ENCODE results near the gene TDRD10. TPM values are rescaled to one million over a fixed set of nuclear protein-coding genes. Genes with fewer than 3 reads are reported as not detected.

TDRD10 gene
- polyA plus RNA-seq, 2 of the 4 experiments (the other 2 are of a cell fraction) = 0.04 TPM; not detected in 1

- TF ChIP-seq RAD21 (conservative IDR thresholded peaks at IDR 0.05 in 1 of 2, IDR thresholded peaks at IDR 0.05 in 1 of 2) (peak; percentile 69 to 72), HEYL (CRISPR knock-in tag; IDR thresholded peaks at IDR 0.05) (no peak), CTCF (IDR thresholded peaks at IDR 0.05) (peak; percentile 76), SMC3 (IDR thresholded peaks at IDR 0.05) (peak; percentile 76)
- peak; percentile 86 to 89 for ATAC-seq
- H3K27ac ChIP-seq = no peak overlapping the region
- FAIRE-seq = no peak
- WGBS (ENCODE audit: missing lambda C conversion rate) = 23% methylated on average over 11 of the region's 11 CpGs
- H3K4me2 ChIP-seq = no peak overlapping the region
- DNase-seq (ENCODE audit: low read depth in 1 of 2, low spot score in 1 of 2) = peak; percentile 77
- no peak overlapping the region for H3K4me3 ChIP-seq
- CTCF ChIA-PET = interaction anchor here (0.6 to 5.9 kb wide), 23 partner anchors 8 to 551 kb away, joined by 3 to 78 read pairs (median 4); no protein-coding TSS in a partner anchor
- no peaks in the 10 kb centered on the region for H3K9me3 ChIP-seq
- POLR2A ChIA-PET = no interaction called here
- no peaks in the 10 kb centered on the region for H3K4me1 ChIP-seq
These were observed 32.2 kb downstream of the TDRD10 start for GRCh38 chr1:154533952-154534844.

- TF ChIP-seq NFE2L2 (conservative IDR thresholded peaks at IDR 0.05; ENCODE audit: low read length) = no peak
- 22% methylated on average over 7 of the region's 7 CpGs for WGBS (ENCODE audit: missing lambda C conversion rate)
- ATAC-seq (no peak), DNase-seq (ENCODE audit: low read depth in 1 of 2, low spot score in 1 of 2) (no peak), FAIRE-seq (no peak)
- CTCF ChIA-PET = interaction anchor here (1.3 to 5.9 kb wide), 4 partner anchors 12 to 201 kb away, joined by 3 to 78 read pairs (median 4); no protein-coding TSS in a partner anchor
- Histone ChIP-seq H3K4me2 (no peak overlapping the region), H3K4me1 (no peaks in the 10 kb centered on the region), H3K9me3 (no peaks in the 10 kb centered on the region), H3K4me3 (no peak overlapping the region), H3K27ac (no peak overlapping the region)
- POLR2A ChIA-PET = no interaction called here
These were observed 34.6 kb downstream of the TDRD10 start for GRCh38 chr1:154536570-154536969.

GRCh38 chr1:154539486-154540483 lies 37.8 kb downstream of the TDRD10 start:
- TF ChIP-seq RAD21 (conservative IDR thresholded peaks at IDR 0.05 in 1 of 2, IDR thresholded peaks at IDR 0.05 in 1 of 2) (no peak), PHF8 (IDR thresholded peaks at IDR 0.05; ENCODE audit: borderline replicate concordance, low read depth) (no peak), PBX3 (IDR thresholded peaks at IDR 0.05) (no peak), RARB (CRISPR knock-in tag; IDR thresholded peaks at IDR 0.05) (no peak), HOXA7 (CRISPR knock-in tag; IDR thresholded peaks at IDR 0.05) (no peak), POLR2A (IDR thresholded peaks at IDR 0.05; ENCODE audit: low read length) (no peak), TP53 (CRISPR knock-in tag; IDR thresholded peaks at IDR 0.05) (no peak)
- ATAC-seq (no peak), FAIRE-seq (no peak), DNase-seq (ENCODE audit: low read depth in 1 of 2, low spot score in 1 of 2) (no peak)
- WGBS (ENCODE audit: missing lambda C conversion rate) = 49% methylated on average over 9 of the region's 9 CpGs
- Histone ChIP-seq H3K4me3 (no peak overlapping the region), H3K4me1 (no peaks in the 10 kb centered on the region), H3K27ac (no peak overlapping the region), H3K4me2 (no peak overlapping the region), H3K9me3 (no peaks in the 10 kb centered on the region)
- POLR2A ChIA-PET = no interaction called here
- CTCF ChIA-PET = interaction anchor here (1.0 to 4.8 kb wide), 4 partner anchors 13 to 221 kb away, joined by 3 to 29 read pairs (median 3); no protein-coding TSS in a partner anchor

- Histone ChIP-seq H3K4me3 (no peak overlapping the region), H3K9me3 (no peaks in the 10 kb centered on the region), H3K4me2 (no peak overlapping the region), H3K4me1 (no peaks in the 10 kb centered on the region), H3K27ac (no peak overlapping the region)
- ChIA-PET POLR2A (no interaction called here), CTCF (interaction anchor here (1.0 to 4.8 kb wide), 2 partner anchors 58 to 61 kb away, joined by 3 to 29 read pairs; no protein-coding TSS in a partner anchor)
- ATAC-seq (0 out of 6 replicates have a peak, but pooled peaks of 1 of the 2 experiments have one; percentile 4), DNase-seq (ENCODE audit: low read depth in 1 of 2, low spot score in 1 of 2) (no peak), FAIRE-seq (no peak)
- 44% methylated on average over 6 of the region's 6 CpGs for WGBS (ENCODE audit: missing lambda C conversion rate)
- no peak for TF ChIP-seq RAD21 (conservative IDR thresholded peaks at IDR 0.05 in 1 of 2, IDR thresholded peaks at IDR 0.05 in 1 of 2)
- TF ChIP-seq JUN (IDR thresholded peaks at IDR 0.05) = no peak
- TF ChIP-seq HDAC2 (IDR thresholded peaks at IDR 0.05) = no peak
- TF ChIP-seq MAZ (IDR thresholded peaks at IDR 0.05; ENCODE audit: borderline replicate concordance, low read depth, low read length) = no peak
- no peak for TF ChIP-seq ZNF302 (CRISPR knock-in tag; IDR thresholded peaks at IDR 0.05)
- TF ChIP-seq EP300 (IDR thresholded peaks at IDR 0.05) = no peak
- no peak for TF ChIP-seq NPAS2 (CRISPR knock-in tag; IDR thresholded peaks at IDR 0.05; ENCODE audit: borderline replicate concordance)
- no peak for TF ChIP-seq USF2 (IDR thresholded peaks at IDR 0.05)
- no peak for TF ChIP-seq POLR2AphosphoS2 (conservative IDR thresholded peaks at IDR 0.05; ENCODE audit: low read length)
- TF ChIP-seq RCOR1 (IDR thresholded peaks at IDR 0.05; ENCODE audit: low read depth, low read length) = no peak
- TF ChIP-seq ZSCAN20 (CRISPR knock-in tag; IDR thresholded peaks at IDR 0.05) = no peak
- no peak for TF ChIP-seq EHMT2 (IDR thresholded peaks at IDR 0.05; ENCODE audit: low read depth)
- no peak for TF ChIP-seq ATOH8 (CRISPR knock-in tag; IDR thresholded peaks at IDR 0.05; ENCODE audit: low read depth)
These were observed 39.2 kb downstream of the TDRD10 start for GRCh38 chr1:154541231-154541630.

All from A549 (cell line).